GM13976 (cell line): ENCODE results near the gene VPS11.

ENCODE experiments used
- DNase-seq: peaks from one replicate; pipeline ENCODE4 v3.0.0; 2012; ENCODE audit warnings: low spot score
- in situ Hi-C: fragments of 300-500 bp; cut with MboI; formaldehyde crosslinking; loops from one replicate; pipeline ENCODE4 v1.12.0; 2022; ENCODE audit warnings: low sequenced_read_pairs, mixed read lengths, inconsistent platforms; ENCODE audit not compliant: unreplicated experiment
- TF ChIP-seq, protein P1 (sequence below): IDR thresholded peaks from 2 replicates; pipeline ENCODE4 v1.5.1; 2012; ENCODE audit warnings: borderline replicate concordance, mild to moderate bottlenecking; ENCODE audit not compliant: insufficient read depth; ENCODE audit errors: extremely low read depth, missing control alignments, control extremely low read depth

The VPS11 gene

GRCh38 chr11:119121008-119121810 lies 53.6 kb downstream of the VPS11 start, which contains the start of gene HINFP:
TSS of gene HINFP (plus strand) at chr11:119121580. CDS start at chr11:119126945, 5,365 bp downstream.
- TF ChIP-seq, protein P1, sequence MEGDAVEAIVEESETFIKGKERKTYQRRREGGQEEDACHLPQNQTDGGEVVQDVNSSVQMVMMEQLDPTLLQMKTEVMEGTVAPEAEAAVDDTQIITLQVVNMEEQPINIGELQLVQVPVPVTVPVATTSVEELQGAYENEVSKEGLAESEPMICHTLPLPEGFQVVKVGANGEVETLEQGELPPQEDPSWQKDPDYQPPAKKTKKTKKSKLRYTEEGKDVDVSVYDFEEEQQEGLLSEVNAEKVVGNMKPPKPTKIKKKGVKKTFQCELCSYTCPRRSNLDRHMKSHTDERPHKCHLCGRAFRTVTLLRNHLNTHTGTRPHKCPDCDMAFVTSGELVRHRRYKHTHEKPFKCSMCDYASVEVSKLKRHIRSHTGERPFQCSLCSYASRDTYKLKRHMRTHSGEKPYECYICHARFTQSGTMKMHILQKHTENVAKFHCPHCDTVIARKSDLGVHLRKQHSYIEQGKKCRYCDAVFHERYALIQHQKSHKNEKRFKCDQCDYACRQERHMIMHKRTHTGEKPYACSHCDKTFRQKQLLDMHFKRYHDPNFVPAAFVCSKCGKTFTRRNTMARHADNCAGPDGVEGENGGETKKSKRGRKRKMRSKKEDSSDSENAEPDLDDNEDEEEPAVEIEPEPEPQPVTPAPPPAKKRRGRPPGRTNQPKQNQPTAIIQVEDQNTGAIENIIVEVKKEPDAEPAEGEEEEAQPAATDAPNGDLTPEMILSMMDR = no peak
- in situ Hi-C loops = no loop called here
- DNase-seq = peak; percentile 99

DNA sequence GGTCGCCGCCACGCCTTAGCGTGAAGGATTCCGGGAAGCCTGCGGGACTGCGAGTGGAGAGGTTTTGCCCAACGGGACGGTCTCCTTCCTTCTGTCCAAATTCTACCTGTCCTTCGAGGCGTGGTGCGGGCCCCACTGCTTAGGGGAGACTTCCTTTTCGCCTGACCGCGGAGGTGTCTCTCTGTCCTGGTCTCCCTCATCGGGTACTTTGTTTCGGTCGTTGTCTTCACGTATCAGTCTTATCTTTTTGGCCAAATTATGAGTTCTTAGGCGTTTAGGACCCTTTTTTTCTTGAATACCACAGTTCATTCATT lies 54.1 kb downstream of the VPS11 start:
- TF ChIP-seq, protein P1 = no peak
- in situ Hi-C loops = no loop called here
- DNase-seq = no peak

DNA sequence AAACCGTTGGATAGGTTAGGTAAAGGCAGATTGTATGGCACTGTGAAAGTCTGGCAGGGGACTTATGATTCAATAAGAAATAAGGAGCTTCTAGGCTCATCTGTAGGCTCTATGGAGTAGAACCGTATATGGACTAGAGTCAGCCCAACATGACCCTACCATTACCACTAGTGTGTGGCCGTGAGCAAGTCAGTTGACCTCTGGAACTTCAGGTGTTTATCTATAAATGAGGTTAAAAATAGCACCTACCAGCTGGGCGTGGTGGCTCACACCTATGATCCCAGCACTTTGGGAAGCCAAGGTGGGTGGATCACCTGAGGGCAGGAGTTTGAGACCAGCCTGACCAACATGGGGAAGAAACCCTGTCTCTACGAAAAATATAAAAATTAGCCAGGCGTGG lies 58.2 kb downstream of the VPS11 start:
- no peak for DNase-seq
- in situ Hi-C loops = no loop called here
- TF ChIP-seq, protein P1 = no peak

- in situ Hi-C loops = no loop called here
- TF ChIP-seq, protein P1 = no peak
- no peak for DNase-seq
These were observed 59.2 kb downstream of the VPS11 start for GRCh38 chr11:119126675-119127268.

GRCh38 chr11:119130662-119131061 lies 63.0 kb downstream of the VPS11 start:
- in situ Hi-C loops = no loop called here
- no peak for DNase-seq
- TF ChIP-seq, protein P1 = no peak
